Esophagus squamous epithelium (tissue), 4 donors: ENCODE results near the gene SMYD3.

Experiments
- CTCF ChIP-seq, 6 experiments: fragments of 450-650 bp in 4 of 6; fragments of 200-600 bp in 2 of 6; sonication (generic) in 2 of 6; IDR thresholded peaks; one replicate each; pipeline ENCODE4 v1.5.1; 2016 to 2019; ENCODE audit warnings: antibody characterized with exemption in 6 of 6, mild to moderate bottlenecking in 4 of 6, moderate library complexity in 4 of 6
- POLR2A ChIP-seq, 4 donors: fragments of 450-650 bp; IDR thresholded peaks; one replicate each; pipeline ENCODE4 v1.6.1; 2017; ENCODE audit warnings: antibody characterized with exemption in 4 of 4, mild to moderate bottlenecking in 4 of 4, moderate library complexity in 3 of 4

GRCh38 chr1:245853291-245853690 lies 653.8 kb downstream of the SMYD3 start:
- no peak for TF ChIP-seq CTCF (IDR thresholded peaks at IDR 0.05)
- no peak for TF ChIP-seq POLR2A (IDR thresholded peaks at IDR 0.05)
